Measurements from ENCODE around the gene SLC5A1. TPM values are rescaled to one million over a fixed set of nuclear protein-coding genes. Genes with fewer than 3 reads are reported as not detected.

The SLC5A1 gene
- total RNA-seq, 1 donor from 2014 or later = not detected

DNA sequence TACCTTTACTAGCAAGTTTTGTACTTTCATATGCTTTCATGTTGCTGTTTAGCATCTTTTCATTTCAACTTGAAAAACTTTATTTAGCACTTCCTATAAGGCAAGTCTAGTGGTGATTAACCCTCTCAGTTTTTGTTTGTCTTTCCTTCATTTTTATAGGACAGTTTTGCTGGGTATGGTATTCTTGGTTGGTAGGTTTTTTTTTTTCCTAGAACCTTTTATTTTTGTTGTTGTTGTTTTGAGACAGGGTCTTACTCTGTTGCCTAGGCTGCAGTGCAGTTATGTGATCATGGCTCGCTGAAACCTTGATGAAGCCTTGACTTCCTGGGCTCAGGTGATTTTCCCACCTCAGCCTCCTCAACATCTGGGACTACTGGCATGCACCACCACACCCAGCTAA is 29.9 kb upstream of the SLC5A1 start:
- Histone ChIP-seq H3K27me3 (peaks cover 3% of the 10 kb centered on the region), H4K20me1 (ENCODE audit: low read depth) (no peaks in the 10 kb centered on the region), H3K4me1 (no peaks in the 10 kb centered on the region), H3F3A (ENCODE audit: low read depth) (no peaks in the 10 kb centered on the region), H3K4me2 (no peak overlapping the region), H3K9ac (no peak overlapping the region), H3K79me2 (ENCODE audit: low read depth) (no peaks in the 10 kb centered on the region), H3K36me3 (no peaks in the 10 kb centered on the region), H2AFZ (replicated peaks) (no peak overlapping the region), H3K4me3 (no peak overlapping the region), H3K9me3 (ENCODE audit: low read depth) (peaks cover 6% of the 10 kb centered on the region), H3K27ac (no peak overlapping the region)
- peaks cover 20% of the 10 kb centered on the region for H3K9me3 Mint-ChIP-seq
- peaks cover 2% of the 10 kb centered on the region for H3K27me3 Mint-ChIP-seq (ENCODE audit: insufficient read depth, low read depth)
- H3K36me3 Mint-ChIP-seq = no peaks in the 10 kb centered on the region
- H3K4me1 Mint-ChIP-seq = no peaks in the 10 kb centered on the region
- no peak overlapping the region for H3K4me3 Mint-ChIP-seq
- TF ChIP-seq, protein P1, sequence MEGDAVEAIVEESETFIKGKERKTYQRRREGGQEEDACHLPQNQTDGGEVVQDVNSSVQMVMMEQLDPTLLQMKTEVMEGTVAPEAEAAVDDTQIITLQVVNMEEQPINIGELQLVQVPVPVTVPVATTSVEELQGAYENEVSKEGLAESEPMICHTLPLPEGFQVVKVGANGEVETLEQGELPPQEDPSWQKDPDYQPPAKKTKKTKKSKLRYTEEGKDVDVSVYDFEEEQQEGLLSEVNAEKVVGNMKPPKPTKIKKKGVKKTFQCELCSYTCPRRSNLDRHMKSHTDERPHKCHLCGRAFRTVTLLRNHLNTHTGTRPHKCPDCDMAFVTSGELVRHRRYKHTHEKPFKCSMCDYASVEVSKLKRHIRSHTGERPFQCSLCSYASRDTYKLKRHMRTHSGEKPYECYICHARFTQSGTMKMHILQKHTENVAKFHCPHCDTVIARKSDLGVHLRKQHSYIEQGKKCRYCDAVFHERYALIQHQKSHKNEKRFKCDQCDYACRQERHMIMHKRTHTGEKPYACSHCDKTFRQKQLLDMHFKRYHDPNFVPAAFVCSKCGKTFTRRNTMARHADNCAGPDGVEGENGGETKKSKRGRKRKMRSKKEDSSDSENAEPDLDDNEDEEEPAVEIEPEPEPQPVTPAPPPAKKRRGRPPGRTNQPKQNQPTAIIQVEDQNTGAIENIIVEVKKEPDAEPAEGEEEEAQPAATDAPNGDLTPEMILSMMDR (IDR thresholded peaks at IDR 0.05) = no peak
- TF ChIP-seq EZH2 (IDR thresholded peaks at IDR 0.05) (no peak), EZH2phosphoT487 (IDR thresholded peaks at IDR 0.05) (no peak)
- DNase-seq (ENCODE audit: low spot score) = no peak
- H3K27ac Mint-ChIP-seq = no peak overlapping the region

DNA sequence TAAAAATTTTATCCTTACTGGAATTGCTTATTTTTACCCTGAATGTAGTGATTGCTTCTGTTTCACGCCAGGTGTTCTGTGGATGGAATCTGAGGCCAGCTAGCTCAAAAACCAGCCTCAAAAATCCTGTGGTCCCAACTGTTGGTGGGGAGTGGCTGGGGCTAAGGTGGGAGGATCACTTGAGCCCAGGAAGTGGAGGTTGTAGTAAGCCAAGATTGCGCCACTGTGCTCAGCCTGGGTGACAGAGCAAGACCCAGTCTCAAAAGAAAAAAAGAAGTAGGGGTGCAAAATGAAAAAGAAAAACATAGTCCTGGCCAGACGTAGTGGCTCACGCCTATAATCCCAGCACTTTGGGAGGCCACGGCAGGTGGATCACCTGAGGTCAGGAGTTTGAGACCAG is 27.0 kb upstream of the SLC5A1 start:
- Histone ChIP-seq H3K27ac (no peak overlapping the region), H3K36me3 (no peaks in the 10 kb centered on the region), H4K20me1 (ENCODE audit: low read depth) (no peaks in the 10 kb centered on the region), H3K4me1 (no peaks in the 10 kb centered on the region), H3K79me2 (ENCODE audit: low read depth) (no peaks in the 10 kb centered on the region), H3K4me2 (no peak overlapping the region), H3K27me3 (peaks cover 6% of the 10 kb centered on the region), H3K4me3 (no peak overlapping the region), H3K9ac (no peak overlapping the region), H3K9me3 (ENCODE audit: low read depth) (peaks cover 6% of the 10 kb centered on the region), H2AFZ (replicated peaks) (no peak overlapping the region), H3F3A (ENCODE audit: low read depth) (no peaks in the 10 kb centered on the region)
- Mint-ChIP-seq H3K4me3 (no peak overlapping the region), H3K36me3 (no peaks in the 10 kb centered on the region), H3K27me3 (ENCODE audit: insufficient read depth, low read depth) (peaks cover 2% of the 10 kb centered on the region), H3K9me3 (peaks cover 20% of the 10 kb centered on the region), H3K4me1 (no peaks in the 10 kb centered on the region), H3K27ac (no peak overlapping the region)
- no peak for DNase-seq (ENCODE audit: low spot score)
- TF ChIP-seq EZH2 (IDR thresholded peaks at IDR 0.05) (no peak), EZH2phosphoT487 (IDR thresholded peaks at IDR 0.05) (no peak)
- TF ChIP-seq, protein P1 (IDR thresholded peaks at IDR 0.05) = no peak

DNA sequence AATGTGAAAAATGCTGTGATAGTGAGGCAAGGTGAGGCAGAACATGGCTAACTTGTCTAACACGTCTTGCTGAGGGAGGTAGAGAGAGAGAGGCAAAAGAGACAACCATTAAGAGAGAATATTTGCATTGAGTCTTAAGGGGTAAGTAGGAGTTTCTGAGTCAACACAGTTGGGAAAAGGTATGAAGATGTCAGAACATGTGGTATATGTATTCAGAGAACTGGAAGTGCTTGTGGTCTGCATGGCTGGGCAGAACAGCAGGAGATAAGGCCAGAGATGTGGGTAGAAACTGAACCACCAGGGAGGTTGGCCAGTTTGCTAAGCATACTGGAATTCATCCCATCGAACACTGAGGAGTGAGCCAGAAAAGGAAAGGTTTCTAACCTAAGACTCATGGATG is 25.0 kb upstream of the SLC5A1 start:
- H3K4me1 Mint-ChIP-seq = no peaks in the 10 kb centered on the region
- peaks cover 6% of the 10 kb centered on the region for H3K9me3 ChIP-seq (ENCODE audit: low read depth)
- H3K36me3 Mint-ChIP-seq = no peaks in the 10 kb centered on the region
- H3K27me3 ChIP-seq = peaks cover 6% of the 10 kb centered on the region
- H3K9ac ChIP-seq = no peak overlapping the region
- H3F3A ChIP-seq (ENCODE audit: low read depth) = no peaks in the 10 kb centered on the region
- no peaks in the 10 kb centered on the region for H3K4me1 ChIP-seq
- H3K79me2 ChIP-seq (ENCODE audit: low read depth) = no peaks in the 10 kb centered on the region
- H3K27ac ChIP-seq = no peak overlapping the region
- no peak overlapping the region for H3K4me3 Mint-ChIP-seq
- H3K4me2 ChIP-seq = no peak overlapping the region
- H3K27me3 Mint-ChIP-seq (ENCODE audit: insufficient read depth, low read depth) = peaks cover 2% of the 10 kb centered on the region
- H4K20me1 ChIP-seq (ENCODE audit: low read depth) = no peaks in the 10 kb centered on the region
- H2AFZ ChIP-seq (replicated peaks) = no peak overlapping the region
- peaks cover 10% of the 10 kb centered on the region for H3K9me3 Mint-ChIP-seq
- H3K36me3 ChIP-seq = no peaks in the 10 kb centered on the region
- TF ChIP-seq EZH2phosphoT487 (IDR thresholded peaks at IDR 0.05) = no peak
- TF ChIP-seq EZH2 (IDR thresholded peaks at IDR 0.05) = no peak
- H3K4me3 ChIP-seq = no peak overlapping the region
- H3K27ac Mint-ChIP-seq = no peak overlapping the region
- DNase-seq (ENCODE audit: low spot score) = no peak

DNA sequence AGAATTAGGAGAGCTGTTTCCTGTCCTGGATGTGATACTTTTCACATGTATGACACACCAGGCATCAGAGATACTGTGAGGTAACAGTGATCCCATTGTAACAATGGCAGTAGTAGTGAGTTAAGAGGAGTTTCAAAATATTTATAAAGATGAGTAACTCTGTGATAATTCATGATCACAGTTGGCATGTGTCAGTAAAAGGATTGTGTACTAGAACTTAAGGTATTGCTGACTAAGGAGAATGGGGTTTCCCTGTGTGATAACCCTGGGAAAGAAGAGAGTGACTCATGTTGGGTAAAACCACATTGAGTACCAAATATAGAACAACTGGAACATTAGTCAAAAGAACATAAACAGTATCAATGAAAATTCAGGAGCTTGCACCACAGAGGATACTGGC is 22.9 kb upstream of the SLC5A1 start:
- no peaks in the 10 kb centered on the region for H3K4me1 ChIP-seq
- no peaks in the 10 kb centered on the region for H3F3A ChIP-seq (ENCODE audit: low read depth)
- H3K4me3 Mint-ChIP-seq = no peak overlapping the region
- H4K20me1 ChIP-seq (ENCODE audit: low read depth) = no peaks in the 10 kb centered on the region
- H3K36me3 Mint-ChIP-seq = no peaks in the 10 kb centered on the region
- no peak for DNase-seq (ENCODE audit: low spot score)
- H3K27me3 ChIP-seq = peaks cover 6% of the 10 kb centered on the region
- no peak overlapping the region for H3K27ac ChIP-seq
- peaks cover 2% of the 10 kb centered on the region for H3K9me3 Mint-ChIP-seq
- H3K79me2 ChIP-seq (ENCODE audit: low read depth) = no peaks in the 10 kb centered on the region
- no peak overlapping the region for H2AFZ ChIP-seq (replicated peaks)
- H3K27ac Mint-ChIP-seq = no peak overlapping the region
- no peak overlapping the region for H3K9ac ChIP-seq
- no peak overlapping the region for H3K4me2 ChIP-seq
- H3K4me3 ChIP-seq = no peak overlapping the region
- H3K9me3 ChIP-seq (ENCODE audit: low read depth) = no peaks in the 10 kb centered on the region
- H3K4me1 Mint-ChIP-seq = no peaks in the 10 kb centered on the region
- H3K27me3 Mint-ChIP-seq (ENCODE audit: insufficient read depth, low read depth) = peaks cover 6% of the 10 kb centered on the region
- TF ChIP-seq, protein P1 (IDR thresholded peaks at IDR 0.05) = no peak
- TF ChIP-seq EZH2phosphoT487 (IDR thresholded peaks at IDR 0.05) (no peak), EZH2 (IDR thresholded peaks at IDR 0.05) (no peak)
- no peaks in the 10 kb centered on the region for H3K36me3 ChIP-seq

Measured in neural progenitor cell (in vitro differentiated cells).